IPS-15b (cell line): ENCODE data around the gene BAX.

ENCODE experiments used
- H3K27me3 ChIP-seq: one replicate; pipeline ENCODE4 v1.6.1; 2013; ENCODE audit warnings: low read length; ENCODE audit not compliant: control insufficient read depth, insufficient read depth
- H3K36me3 ChIP-seq: one replicate; pipeline ENCODE4 v1.6.1; 2013; ENCODE audit warnings: low read length; ENCODE audit not compliant: control insufficient read depth, insufficient read depth
- H3K4me1 ChIP-seq: one replicate; pipeline ENCODE4 v1.6.1; 2013; ENCODE audit warnings: mild to moderate bottlenecking, low read length; ENCODE audit not compliant: control insufficient read depth, insufficient read depth
- H3K4me3 ChIP-seq: one replicate; pipeline ENCODE4 v1.5.1; 2013; ENCODE audit warnings: low read depth, low read length
- H3K9ac ChIP-seq: one replicate; pipeline ENCODE4 v1.6.1; 2013; ENCODE audit warnings: low read depth, mild to moderate bottlenecking, low read length
- H3K9me3 ChIP-seq: one replicate; pipeline ENCODE4 v1.6.1; 2013; ENCODE audit warnings: mild to moderate bottlenecking, low read length; ENCODE audit not compliant: control insufficient read depth, insufficient read depth

The BAX gene

DNA sequence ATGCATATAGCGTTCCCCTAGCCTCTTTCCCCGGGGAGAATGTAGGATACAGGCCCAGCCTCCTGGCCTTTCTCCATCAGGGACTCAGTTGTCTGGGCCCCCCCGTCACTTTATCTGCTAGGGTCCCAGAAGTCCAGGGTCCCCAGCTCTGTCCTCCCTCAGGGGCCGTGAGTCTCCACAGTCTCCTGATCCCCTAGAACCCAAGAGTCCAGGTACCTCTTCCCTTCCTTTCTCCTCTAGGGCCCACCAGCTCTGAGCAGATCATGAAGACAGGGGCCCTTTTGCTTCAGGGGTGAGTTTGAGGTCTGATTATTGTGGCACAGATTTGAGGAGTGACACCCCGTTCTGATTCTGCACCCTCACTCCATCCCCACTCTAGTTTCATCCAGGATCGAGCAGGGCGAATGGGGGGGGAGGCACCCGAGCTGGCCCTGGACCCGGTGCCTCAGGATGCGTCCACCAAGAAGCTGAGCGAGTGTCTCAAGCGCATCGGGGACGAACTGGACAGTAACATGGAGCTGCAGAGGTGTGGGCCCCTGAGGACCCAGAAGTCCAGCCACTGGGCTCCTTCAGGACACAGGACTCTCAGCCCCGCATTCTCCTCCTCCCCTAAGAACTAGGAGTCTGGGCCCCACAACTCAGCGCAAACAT is 758 bp downstream of the BAX start:
- H3K4me3 ChIP-seq, result peak overlapping the region; percentile 86
- peak overlapping the region; percentile 98 for H3K9ac ChIP-seq
- H3K4me1 ChIP-seq, result peaks cover 3% of the 10 kb centered on the region
- no peaks in the 10 kb centered on the region for H3K9me3 ChIP-seq
- no peaks in the 10 kb centered on the region for H3K27me3 ChIP-seq
- H3K36me3 ChIP-seq, result peaks cover 22% of the 10 kb centered on the region

DNA sequence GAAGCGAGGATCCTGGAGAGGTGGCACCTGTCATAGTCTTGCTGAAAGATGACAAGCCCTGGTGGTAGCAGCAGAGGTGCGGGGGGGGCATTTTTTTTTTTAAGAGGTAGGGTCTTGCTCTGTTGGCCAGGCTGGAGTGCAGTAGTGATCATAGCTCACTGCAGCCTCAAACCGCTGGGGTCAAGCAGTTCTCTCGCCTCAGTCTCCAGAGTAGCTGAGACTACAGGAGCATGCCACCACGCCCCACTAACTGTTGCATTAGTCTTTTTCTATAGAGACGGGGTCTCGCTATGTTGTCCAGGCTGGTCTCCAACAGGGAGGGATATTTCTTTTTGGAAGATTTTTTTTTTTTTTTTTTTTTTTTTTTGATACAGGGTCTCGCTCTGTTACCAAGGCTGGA is 3.3 kb downstream of the BAX start:
- peaks cover 27% of the 10 kb centered on the region for H3K36me3 ChIP-seq
- no peak overlapping the region for H3K9ac ChIP-seq
- H3K9me3 ChIP-seq, result no peaks in the 10 kb centered on the region
- no peaks in the 10 kb centered on the region for H3K27me3 ChIP-seq
- no peak overlapping the region for H3K4me3 ChIP-seq
- H3K4me1 ChIP-seq, result peaks cover 5% of the 10 kb centered on the region

DNA sequence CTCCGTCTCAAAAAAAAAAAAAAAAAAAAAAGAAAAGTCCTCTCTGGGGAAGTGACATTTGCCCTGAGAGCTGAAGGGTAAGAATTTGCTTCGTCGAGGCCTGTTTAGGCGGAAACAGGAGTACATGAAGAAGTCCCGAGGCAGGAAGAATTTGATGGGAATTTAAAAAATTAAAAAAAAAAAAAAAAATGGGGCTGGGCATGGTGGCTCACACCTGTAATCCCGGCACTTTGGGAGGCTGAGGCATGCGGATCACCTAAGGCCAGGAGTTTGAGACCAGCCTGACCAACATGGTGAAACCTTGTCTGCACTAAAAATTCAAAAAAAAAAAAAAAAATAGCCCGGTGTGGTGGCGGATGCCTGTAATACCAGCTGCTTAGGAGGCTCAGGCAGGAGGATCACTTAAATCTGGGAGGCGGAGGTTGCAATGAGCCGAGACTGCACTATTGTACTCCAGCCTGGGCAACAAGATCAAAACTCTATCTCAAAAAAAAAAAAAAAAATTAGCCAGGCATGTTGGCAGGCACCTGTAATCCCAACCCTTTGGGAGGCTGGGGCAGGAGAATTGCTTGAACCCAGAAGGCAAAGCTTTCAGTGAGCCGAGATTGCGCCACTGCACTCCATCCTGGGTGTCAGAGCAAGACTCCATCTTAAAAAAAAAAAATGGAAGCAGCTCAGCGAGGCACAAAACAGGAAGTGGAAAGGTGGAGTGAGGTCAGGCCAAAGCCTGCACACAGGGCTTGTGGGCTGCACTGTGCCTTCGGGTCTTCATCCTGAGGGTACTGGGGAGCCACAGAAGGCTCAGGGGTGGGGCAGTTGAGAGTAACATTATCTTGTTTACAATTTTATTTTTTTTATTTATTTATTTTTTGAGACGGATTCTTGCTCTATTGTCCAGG is 4.9 kb downstream of the BAX start:
- peaks cover 27% of the 10 kb centered on the region for H3K36me3 ChIP-seq
- no peaks in the 10 kb centered on the region for H3K9me3 ChIP-seq
- H3K4me1 ChIP-seq, result peaks cover 11% of the 10 kb centered on the region
- no peak overlapping the region for H3K4me3 ChIP-seq
- H3K9ac ChIP-seq, result no peak overlapping the region
- H3K27me3 ChIP-seq, result no peaks in the 10 kb centered on the region

DNA sequence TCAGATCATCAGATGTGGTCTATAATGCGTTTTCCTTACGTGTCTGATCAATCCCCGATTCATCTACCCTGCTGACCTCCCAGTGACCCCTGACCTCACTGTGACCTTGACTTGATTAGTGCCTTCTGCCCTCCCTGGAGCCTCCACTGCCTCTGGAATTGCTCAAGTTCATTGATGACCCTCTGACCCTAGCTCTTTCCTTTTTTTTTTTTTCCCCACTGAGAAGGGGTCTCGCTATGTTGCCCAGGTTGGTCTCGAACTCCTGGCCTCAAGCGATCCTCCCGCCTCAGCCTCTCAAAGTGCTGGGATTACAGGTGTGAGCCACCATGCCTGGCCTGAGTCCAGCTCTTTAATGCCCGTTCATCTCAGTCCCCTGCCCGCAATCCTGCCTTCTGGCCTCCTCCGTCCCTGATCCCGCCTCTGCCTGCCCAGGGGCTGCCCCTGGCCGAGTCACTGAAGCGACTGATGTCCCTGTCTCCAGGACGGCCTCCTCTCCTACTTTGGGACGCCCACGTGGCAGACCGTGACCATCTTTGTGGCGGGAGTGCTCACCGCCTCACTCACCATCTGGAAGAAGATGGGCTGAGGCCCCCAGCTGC is 6.5 kb downstream of the BAX start:
- Histone ChIP-seq H3K27me3 (no peaks in the 10 kb centered on the region), H3K4me1 (peaks cover 12% of the 10 kb centered on the region), H3K4me3 (no peak overlapping the region), H3K36me3 (peaks cover 24% of the 10 kb centered on the region), H3K9ac (no peak overlapping the region), H3K9me3 (no peaks in the 10 kb centered on the region)

DNA sequence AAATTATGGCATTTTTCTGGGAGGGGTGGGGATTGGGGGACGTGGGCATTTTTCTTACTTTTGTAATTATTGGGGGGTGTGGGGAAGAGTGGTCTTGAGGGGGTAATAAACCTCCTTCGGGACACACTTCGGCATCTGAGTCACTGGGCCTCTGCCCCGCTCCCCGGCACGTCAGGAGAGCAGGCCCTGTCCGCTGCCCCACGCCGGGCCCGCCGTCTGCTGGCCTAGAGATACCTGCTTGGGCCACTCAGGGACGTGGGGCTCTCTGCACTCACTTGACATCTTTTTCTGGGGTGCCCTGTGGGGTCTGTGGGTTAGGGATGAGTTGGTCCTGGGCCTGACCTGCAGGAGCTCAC is 7.0 kb downstream of the BAX start:
- Histone ChIP-seq H3K36me3 (peaks cover 28% of the 10 kb centered on the region), H3K27me3 (no peaks in the 10 kb centered on the region), H3K9me3 (no peaks in the 10 kb centered on the region), H3K4me3 (no peak overlapping the region), H3K9ac (no peak overlapping the region), H3K4me1 (peaks cover 12% of the 10 kb centered on the region)

DNA sequence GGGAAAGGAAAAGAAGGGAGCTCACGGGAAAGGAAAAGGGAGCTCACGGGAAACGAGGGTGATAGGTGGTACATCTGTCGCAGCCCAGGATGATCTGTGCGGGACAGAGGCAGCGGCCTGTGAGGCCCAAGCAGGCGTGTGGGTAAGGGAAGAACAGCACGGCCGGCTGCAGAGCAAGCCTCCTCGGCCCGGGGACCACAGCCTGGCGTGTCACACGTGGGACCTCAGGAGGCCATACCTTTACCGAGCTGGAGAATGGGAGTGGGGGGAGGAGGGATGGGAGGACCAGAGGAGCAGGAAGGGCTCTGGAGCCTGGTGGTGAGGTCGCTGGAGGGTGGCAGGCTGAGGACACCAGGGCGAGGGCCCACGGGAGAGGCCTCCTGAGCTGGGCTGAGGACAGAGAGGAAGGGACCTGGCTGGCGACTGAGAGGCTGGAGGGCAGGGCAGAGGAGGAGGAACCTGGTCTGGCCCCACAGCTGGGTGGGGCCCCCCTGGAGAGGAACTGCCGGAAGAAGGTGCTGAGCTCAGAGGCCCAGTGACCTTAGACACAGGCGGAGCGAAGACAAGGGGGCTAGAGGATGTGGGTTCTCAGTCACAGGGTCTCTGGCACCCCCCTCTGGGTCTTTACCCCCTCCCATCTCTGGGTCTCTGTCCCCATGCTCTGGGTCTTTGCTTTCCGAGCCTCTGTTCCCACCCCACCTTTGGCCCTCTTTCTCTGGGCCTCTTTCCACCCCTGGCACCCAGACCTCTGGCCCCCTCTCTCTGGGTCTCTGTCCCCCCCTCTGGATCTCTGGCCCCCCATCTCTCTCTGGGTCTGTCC is 7.6 kb downstream of the BAX start:
- Histone ChIP-seq H3K4me1 (peaks cover 12% of the 10 kb centered on the region), H3K36me3 (peaks cover 24% of the 10 kb centered on the region), H3K9ac (no peak overlapping the region), H3K4me3 (no peak overlapping the region), H3K27me3 (no peaks in the 10 kb centered on the region), H3K9me3 (no peaks in the 10 kb centered on the region)

DNA sequence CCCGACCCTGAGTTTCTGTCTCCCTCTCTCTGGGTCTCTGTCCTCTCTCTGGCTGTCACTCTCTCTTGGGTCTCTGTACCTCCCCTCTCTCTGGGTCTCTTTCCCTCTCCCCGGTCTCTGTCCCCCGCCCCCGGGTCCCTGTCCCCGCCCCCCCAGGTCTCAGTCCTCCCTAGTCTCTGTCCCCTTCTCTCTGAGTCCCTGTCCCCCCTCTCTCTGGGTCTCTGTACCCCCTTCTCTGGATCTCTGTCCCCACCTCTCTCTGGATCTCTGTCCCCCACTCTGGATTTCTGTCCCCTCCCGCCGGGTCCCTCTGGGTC is 8.1 kb downstream of the BAX start:
- no peak overlapping the region for H3K4me3 ChIP-seq
- no peaks in the 10 kb centered on the region for H3K27me3 ChIP-seq
- no peak overlapping the region for H3K9ac ChIP-seq
- H3K9me3 ChIP-seq, result no peaks in the 10 kb centered on the region
- H3K4me1 ChIP-seq, result peaks cover 12% of the 10 kb centered on the region
- peaks cover 21% of the 10 kb centered on the region for H3K36me3 ChIP-seq

DNA sequence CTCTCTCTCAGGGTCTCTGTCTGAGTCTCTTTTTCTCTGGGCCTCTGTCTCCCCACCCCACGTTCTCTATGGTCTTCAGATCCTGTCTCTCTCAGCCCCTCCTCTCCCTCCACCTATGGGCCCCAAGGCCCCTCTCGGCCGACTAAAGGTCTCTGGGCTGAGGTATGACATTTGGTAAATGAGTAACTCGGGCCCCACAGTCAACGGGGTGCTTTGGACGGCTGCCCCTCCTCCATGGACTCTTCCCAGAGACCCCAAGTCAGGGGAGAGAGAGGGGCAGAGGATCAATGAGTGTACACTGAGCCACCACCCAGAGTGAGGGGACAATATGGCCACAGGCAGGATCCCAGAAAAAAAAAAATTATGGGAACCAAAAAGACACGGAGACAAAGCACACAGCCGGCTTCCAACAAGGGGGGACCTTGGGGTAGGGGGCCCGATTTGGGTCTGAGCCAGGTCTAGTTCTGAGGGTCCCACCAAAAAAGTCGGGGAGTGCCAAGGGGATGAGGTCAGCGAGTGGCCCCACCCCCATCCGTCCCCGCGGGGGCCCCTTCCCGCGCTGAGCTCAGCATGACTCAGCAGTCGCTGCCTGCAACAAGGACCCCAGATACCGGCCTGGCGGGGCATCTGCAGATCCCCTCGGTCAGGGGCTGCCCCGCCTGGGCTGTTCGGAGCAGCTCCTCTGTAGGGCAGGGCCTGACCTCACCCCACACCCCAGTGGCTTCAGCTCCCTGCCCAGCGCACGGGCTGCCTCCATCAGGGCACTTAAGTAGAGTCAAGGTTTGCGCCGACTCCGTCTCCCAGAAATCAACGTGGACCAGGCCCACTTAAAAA is 8.9 kb downstream of the BAX start:
- H3K4me1 ChIP-seq, result peaks cover 12% of the 10 kb centered on the region
- H3K9ac ChIP-seq, result peak overlapping the region; percentile 94
- peak overlapping the region; percentile 75 for H3K4me3 ChIP-seq
- H3K36me3 ChIP-seq, result peaks cover 19% of the 10 kb centered on the region
- no peaks in the 10 kb centered on the region for H3K27me3 ChIP-seq
- no peaks in the 10 kb centered on the region for H3K9me3 ChIP-seq

DNA sequence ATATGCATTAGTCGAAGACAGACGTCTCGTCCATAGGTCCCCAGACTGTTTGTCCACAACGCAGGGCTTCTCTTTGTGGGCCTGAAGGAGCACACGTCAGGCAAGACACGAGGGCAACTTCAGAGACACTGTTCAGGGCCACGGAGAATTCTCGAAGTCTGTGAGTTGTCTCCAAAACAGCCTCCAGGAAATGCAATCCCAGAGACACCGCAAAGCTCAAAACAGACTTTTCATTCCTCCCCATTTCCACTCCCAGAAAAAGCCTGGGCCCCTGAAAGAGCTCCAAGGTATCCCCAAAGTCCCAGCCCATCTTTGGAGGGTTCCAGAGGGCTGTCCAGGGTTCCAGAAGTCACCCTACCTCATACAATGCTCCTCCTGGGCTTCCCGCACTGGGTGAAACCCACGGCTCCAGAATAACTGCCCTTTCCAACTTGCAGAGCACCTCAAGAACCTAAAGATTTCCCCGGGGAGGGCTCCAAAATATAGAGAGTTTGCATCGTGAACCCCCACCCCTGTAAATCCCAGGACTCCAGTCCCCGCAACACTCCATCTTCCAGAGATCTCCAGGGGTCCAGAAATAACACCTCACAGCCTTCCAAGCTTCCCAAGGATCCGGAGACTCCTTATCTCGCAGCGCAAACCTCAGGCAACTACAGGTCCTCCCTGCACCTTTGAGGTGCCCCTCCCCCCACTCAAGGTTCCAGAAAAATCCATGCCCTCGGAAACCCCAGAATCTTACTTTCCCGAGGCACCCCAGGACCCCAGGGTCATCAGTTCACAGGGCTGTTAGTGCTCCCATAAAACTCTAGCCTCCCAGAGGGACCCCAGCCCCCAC is 9.7 kb downstream of the BAX start:
- Histone ChIP-seq H3K4me3 (peak overlapping the region; percentile 75), H3K9ac (peak overlapping the region; percentile 94), H3K36me3 (peaks cover 20% of the 10 kb centered on the region), H3K9me3 (no peaks in the 10 kb centered on the region), H3K27me3 (no peaks in the 10 kb centered on the region), H3K4me1 (peaks cover 12% of the 10 kb centered on the region)

DNA sequence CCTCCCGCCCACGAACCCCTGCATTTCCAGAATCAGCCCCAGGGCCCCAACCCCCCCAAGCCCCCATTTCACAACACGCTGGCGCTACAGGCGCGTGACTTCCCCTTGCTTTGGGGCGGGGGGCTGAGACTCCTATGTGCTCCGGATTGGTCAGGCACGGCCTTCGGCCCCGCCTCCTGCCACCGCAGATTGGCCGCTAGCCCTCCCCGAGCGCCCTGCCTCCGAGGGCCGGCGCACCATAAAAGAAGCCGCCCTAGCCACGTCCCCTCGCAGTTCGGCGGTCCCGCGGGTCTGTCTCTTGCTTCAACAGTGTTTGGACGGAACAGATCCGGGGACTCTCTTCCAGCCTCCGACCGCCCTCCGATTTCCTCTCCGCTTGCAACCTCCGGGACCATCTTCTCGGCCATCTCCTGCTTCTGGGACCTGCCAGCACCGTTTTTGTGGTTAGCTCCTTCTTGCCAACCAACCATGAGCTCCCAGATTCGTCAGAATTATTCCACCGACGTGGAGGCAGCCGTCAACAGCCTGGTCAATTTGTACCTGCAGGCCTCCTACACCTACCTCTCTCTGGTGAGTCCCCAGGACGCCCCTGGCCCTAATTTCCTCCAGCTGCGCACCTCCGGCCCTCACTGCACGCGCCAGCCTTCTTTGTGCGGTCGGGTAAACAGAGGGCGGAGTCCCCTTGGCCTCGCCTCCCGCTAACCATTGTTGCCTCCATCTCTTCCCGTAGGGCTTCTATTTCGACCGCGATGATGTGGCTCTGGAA is 10.5 kb downstream of the BAX start, which contains the start of gene FTL:
FTL (plus strand) TSS at position 270 of the 766 bp plus-strand sequence; CDS start at position 469, 199 bp downstream.
- H3K36me3 ChIP-seq, result peaks cover 20% of the 10 kb centered on the region
- H3K27me3 ChIP-seq, result no peaks in the 10 kb centered on the region
- peak within 1 kb of the TSS; percentile 94 for H3K4me3 ChIP-seq
- no peaks in the 10 kb centered on the region for H3K9me3 ChIP-seq
- peak within 1 kb of the TSS; percentile 97 for H3K9ac ChIP-seq
- peaks cover 12% of the 10 kb centered on the region for H3K4me1 ChIP-seq
